ENCODE measurements around the gene MMADHC.

The MMADHC gene

GRCh38 chr2:149587220-149587949 is at the start of gene MMADHC:
TSS of gene MMADHC (minus strand) at chr2:149587775. CDS start at chr2:149587097, 678 bp downstream.
- DNase-seq = peak; percentile 90

DNA sequence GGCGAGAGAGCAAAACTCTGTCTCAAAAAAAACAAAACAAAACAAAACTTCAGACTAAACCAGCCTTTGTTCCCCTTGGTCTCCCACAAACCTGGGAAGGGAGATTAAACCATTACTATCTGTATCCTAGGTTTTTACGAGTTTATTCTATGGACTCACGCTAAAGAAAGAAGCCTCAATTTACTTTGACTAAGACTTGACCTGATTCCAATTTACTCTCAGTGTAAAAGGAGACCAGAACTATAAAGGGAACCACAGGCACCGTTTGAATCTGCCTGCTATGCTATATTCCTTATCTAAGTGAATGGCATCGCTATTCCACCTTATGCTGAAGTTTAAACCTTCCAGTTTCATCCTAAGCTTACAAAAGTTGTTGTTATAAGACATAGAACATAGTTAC is 46.5 kb upstream of the MMADHC start:
- no peak for DNase-seq

GRCh38 chr2:149630445-149630844 is 42.9 kb upstream of the MMADHC start:
- no peak for DNase-seq

GRCh38 chr2:149629026-149629425 is 41.5 kb upstream of the MMADHC start:
- no peak for DNase-seq

DNA sequence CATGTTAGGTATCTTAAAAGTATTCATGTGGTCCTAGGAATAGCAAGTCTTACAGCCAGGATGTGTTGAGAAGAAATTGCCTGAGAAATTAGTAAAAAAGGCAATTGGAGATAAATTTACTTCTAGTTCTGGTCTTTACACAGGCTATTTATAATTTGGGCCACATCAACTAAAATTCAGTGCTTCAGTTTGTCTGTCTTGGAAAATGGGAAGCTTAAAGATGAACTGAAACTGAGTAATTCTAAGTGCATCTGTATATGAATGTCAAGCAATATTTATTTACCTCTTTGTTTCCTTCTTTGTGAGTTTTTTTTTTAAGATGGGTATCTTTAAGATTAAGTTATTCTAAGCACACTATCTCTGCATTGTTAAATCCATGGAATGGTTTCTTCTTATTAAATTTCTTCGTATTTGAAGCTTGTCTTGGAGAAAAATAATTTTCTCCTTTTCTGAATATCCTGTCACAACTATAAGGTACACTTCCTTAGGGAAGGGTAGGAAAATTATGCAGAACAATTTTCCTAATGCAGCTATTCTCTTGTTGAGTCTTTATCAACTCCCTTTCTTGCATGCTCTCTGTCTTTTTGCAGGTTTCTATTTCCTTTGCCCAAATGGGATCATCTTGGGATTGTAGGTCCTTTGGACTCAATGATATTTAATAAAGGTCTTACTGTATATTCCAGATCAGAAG is 39.7 kb upstream of the MMADHC start:
- no peak for DNase-seq

GRCh38 chr2:149625671-149626070 is 38.1 kb upstream of the MMADHC start:
- DNase-seq = no peak

DNA sequence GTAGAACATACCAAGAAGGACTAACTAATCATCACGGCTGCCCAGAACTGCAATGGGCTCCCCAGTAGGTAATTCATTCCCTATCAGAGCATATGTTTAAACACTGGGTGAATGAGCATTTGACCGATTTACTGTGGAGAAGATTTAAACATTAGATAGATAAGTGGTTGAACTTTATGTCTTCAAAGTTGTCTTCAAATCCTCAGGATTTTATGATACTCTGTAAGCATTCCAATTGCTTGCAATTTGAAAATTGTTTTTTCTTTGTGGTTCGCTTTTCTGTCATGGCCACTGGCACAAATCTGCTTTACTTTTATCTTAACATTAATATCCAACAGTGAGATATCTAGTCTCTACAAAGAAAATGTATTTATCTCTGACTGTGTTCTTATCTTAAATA is 37.7 kb upstream of the MMADHC start:
- DNase-seq = no peak

GRCh38 chr2:149622343-149622742 is 34.8 kb upstream of the MMADHC start:
- no peak for DNase-seq

- DNase-seq = no peak
Observed at GRCh38 chr2:149617476-149617875, 29.9 kb upstream of the MMADHC start.

DNA sequence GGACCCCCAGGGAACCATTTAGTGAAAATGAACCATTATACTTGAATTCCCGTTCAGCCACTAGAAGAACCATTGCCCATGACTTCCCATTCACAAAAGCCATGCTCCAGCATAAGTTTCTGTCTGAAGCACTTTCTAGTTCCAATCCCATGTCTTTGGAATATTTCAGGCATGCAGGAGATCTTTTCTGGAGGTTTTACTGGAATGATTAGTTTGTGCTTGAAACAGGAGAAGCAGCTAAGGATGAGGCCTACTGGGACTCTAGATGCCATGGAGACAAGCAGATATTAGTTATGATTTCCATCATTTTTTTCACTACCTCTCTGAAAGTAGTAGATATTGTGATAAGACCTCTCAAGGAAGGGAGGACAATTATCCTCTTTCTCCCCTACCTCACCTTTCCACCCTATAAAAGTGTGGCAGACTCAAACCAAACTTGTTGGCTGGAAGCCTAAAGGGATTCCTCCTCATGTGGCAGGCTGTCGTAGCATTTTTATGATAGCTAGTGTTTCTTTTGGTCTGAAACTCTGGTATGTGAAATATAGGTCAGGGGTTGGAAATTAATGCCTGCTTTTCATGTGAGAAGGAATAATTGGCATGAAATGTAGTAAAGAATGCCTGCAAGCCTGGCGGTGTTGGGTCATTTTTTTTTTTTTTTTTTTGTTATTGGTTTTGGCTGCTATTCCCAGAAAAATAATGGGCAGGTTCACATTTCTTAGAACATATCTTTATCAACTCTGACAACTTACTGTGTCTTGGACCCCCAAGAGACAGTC is 29.3 kb upstream of the MMADHC start:
- no peak for DNase-seq

- no peak for DNase-seq
Observed at GRCh38 chr2:149613704-149614103, 26.1 kb upstream of the MMADHC start.

DNA sequence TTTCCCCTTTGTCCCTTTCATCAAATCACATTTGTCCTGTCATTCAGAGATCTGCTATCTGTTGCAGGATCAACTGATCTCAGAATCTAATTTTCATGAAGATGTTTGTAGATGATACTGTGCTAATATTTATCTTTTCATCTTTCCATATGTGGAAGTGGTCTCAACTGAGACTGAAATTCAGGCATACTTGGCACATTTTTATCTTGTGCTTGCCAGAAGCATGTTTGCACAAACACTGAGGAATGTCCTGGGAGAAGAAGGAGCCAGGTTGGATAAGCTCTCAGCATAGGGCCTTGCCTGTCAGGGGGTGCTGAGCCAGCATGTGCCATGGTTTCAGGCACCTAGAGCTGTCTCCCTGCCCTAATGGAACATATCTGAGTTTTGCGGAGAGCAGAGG is 24.5 kb upstream of the MMADHC start:
- no peak for DNase-seq

DNA sequence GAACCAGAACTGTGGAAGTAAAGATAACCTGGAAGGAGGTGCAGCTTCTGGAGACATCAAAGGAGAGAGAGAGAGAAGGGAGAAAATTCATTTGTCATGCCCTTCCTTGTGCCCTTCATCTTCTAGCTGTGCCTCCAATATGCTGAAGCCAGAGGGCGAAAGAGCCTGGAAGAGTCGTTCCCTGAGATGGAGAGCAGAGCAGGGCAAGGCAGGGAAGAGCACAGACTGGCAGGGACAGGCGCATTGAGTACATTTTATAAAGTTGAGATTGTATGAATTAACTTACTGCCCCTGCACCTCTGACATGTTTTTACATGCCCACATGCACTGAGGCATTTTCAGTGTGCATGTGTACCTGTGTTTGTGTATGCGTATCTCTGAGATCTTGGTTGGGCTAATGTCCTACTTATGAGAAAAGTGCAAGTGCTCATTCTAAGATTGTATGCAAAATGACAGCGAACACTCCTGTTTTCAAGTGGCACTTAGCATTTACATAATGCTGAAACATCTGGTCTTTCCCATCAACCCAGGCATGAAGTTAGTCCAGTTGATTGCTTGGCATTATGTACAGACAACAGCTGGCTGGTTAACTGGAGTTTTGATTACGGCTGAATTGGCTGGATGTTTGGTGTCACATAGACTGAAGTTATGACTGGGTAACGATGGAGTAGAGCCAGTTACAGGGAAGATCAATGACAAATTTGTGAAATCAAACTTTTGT is 23.7 kb upstream of the MMADHC start:
- DNase-seq = no peak

DNA sequence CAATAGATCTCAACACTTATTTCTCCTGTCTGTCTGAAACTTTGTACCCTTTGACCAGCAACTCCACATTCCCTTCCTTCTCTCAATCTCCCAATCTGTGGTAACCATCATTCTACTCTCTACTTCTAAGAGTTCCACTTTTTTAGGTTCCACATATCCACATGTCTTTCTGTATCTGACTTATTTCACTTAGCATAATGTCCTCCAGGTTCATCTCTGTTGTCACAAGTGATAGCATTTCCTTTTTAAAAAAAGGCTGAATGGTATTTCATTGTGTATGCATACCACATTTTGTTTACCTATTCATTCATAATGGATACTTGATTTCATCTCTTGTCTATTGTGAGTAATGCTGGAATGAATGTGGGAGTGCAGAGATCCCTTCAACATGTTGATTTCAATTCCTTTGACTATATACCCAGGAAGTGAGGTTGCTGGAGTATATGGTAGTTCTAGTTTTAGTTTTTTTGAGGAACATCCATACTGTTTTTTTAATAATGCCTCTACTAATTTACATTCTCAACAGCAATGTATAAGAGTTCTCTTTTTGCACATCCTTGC is 18.8 kb upstream of the MMADHC start:
- DNase-seq = no peak

DNA sequence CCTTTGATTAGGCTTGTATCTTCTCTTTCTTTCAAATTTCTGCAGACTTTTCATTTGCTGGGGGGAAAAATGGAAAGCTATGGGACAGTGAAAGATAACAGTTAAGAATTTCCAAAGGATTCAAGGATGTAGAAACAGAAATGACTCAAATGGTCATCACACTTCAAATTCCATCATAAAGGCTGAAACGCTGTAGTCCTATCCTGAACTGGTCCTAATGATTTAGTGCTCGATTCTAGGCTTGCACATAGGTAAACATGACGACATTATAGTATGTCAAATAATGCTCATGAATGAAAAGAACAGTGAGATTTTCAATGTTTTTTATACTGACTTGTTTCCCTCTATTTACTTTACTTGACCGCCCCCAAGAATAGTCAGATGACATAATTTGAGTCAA is 15.7 kb upstream of the MMADHC start:
- no peak for DNase-seq

DNA sequence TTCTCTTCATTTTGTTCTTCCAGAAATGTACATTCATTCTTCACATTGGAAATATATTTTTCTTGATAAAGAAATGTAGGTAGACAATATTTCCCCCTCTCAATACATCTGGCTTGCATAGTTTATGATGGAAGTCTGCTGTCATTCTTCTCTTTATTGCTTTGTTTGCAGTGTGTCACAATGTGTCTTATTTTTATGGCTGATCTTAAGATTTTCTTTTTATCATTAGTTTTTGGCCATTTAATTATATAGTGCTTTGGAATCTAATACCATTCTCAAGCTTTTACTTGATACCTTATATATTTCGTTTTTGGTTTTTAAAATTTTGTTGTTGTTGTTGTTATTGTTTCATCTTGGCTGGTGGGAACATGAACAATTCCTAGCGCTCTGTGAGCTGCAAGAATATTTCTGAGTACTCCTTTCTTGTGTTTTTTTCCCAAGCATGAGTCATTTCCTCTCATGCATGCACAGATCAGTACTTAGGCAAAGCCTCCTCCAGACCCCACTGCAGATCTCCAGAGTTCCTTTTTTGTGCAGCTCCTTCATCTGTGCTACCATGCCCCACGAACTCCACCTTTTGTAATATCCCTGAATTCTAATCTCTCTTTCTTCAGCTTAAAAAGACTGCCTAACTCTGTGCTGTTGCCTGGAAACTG is 13.7 kb upstream of the MMADHC start:
- no peak for DNase-seq

GRCh38 chr2:149597668-149598326 is 10.2 kb upstream of the MMADHC start:
- DNase-seq = peak; percentile 50

DNA sequence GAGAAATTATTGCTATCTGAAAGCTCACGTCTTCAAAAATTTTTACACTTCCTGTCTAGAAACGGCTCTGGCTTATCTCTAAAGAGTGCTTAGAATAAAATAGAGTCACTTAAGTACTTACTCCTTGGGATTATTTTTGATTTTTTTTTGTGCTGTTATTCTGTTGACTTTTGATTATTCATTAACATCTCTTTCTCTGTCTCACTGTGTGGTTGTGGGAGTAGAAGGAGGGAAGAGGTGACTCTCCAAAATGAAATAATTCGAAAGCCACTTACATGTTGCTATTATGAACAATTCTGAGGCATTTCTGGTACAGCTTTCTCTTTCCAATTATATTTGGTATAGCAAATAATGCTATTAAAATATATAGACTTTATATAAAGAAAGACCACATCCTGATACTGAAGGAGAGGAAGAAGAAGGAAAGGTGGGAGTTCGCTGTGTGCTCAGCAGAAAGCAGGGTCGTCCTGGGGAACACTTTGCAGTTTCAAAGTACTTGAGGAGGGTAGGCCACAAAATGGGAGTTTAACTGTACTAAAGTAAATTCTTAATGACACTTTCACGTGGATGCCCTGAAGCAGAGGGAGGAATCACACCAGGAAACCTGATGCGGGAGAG is 9.6 kb upstream of the MMADHC start:
- no peak for DNase-seq

DNA sequence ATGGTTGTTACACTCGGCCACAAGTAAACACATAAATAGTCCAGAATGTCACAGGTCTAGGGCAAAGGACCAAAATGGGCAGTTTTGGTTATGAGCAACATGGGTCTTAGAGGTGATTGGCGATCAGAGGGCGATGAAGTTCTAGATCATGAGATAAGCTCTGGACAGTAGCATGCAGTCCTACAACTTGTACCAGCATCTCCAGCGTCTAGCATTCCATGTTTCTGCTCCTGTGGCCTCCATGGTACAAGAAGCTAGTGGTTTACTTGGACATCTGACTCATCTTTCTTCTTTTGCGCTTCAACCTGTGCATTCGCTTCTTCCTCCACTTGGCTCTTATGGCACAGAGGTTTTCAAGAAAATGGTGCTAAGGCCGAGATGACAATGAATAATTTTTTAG is 8.9 kb upstream of the MMADHC start:
- no peak for DNase-seq

DNA sequence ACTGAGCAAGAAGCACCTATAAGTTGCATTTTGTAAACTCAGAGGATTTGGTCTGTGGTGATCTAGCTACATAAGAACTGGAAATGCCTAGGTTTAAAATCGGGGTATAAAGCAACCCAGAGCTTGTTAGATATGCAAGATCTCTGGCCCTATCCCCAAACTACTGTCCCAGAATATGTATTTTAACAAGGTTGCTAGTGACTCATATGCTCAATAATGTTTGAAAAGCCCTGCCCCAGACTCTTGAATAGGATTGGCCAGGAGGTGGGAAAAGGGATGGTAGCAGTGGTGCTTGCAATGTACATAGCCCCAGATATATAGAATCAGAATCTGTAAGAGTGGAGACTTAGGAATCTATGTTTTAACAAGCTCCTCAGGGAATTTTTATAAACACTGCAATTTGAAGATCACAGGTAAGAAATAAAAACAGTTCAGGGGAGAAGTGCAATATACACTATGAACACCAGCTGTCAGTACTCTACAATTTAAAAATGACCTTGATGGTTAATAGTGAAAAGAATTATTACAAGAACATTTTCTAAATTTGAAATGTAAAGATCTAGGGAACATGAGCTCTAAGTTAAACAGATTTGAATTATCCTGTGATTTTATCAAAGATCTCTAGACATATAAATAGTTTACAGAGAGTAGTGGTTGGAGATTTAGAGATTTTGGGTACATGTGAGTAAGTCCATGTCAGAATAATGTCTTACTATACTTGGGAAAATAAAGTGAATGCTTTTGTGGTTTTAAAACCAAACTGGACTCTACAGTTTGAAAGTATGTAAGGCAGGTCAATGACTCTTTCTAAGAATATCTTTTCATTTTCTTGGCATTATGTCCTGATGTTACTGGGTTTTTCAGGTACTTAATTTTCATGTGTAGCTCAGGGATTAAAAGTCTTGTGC is 7.7 kb upstream of the MMADHC start:
- DNase-seq = no peak
